Measurements from ENCODE around the gene MAP2K7.
"Not testable (repeated sequence)": the region's sequence is repeated elsewhere in the genome, so short reads cannot be mapped to it uniquely, and the experiment has no call there.

The MAP2K7 gene

GRCh38 chr19:7883105-7883504, 20.6 kb upstream of the MAP2K7 start:
- no peak for DNase-seq (ENCODE audit: low read depth, low spot score)

GRCh38 chr19:7883796-7884570, 19.7 kb upstream of the MAP2K7 start:
- no peak for DNase-seq (ENCODE audit: low read depth, low spot score)

- DNase-seq (ENCODE audit: low read depth, low spot score) = no peak
Measured at GRCh38 chr19:7885818-7886217, 17.9 kb upstream of the MAP2K7 start.

- no peak for DNase-seq (ENCODE audit: low read depth, low spot score)
Measured at GRCh38 chr19:7887408-7888144, 16.1 kb upstream of the MAP2K7 start.

GRCh38 chr19:7888145-7888825, 15.4 kb upstream of the MAP2K7 start, which contains the start of gene LRRC8E:
LRRC8E (plus strand) TSS chr19:7888510; CDS start chr19:7895604, 7,094 bp downstream.
- peak; percentile 76 for DNase-seq (ENCODE audit: low read depth, low spot score)

GRCh38 chr19:7888826-7889217, 14.9 kb upstream of the MAP2K7 start:
- no peak for DNase-seq (ENCODE audit: low read depth, low spot score)

GRCh38 chr19:7893362-7894101, 10.1 kb upstream of the MAP2K7 start:
- not testable (repeated sequence) for DNase-seq (ENCODE audit: low read depth, low spot score)

- DNase-seq (ENCODE audit: low read depth, low spot score) = peak; percentile 79
Measured at GRCh38 chr19:7894612-7895309, 8.9 kb upstream of the MAP2K7 start.

- no peak for DNase-seq (ENCODE audit: low read depth, low spot score)
Measured at GRCh38 chr19:7895565-7895964, 8.1 kb upstream of the MAP2K7 start.

GRCh38 chr19:7897292-7897691, 6.4 kb upstream of the MAP2K7 start:
- DNase-seq (ENCODE audit: low read depth, low spot score) = no peak

GRCh38 chr19:7898967-7899366, 4.7 kb upstream of the MAP2K7 start:
- DNase-seq (ENCODE audit: low read depth, low spot score) = no peak

- DNase-seq (ENCODE audit: low read depth, low spot score) = no peak
Measured at GRCh38 chr19:7899751-7900378, 3.8 kb upstream of the MAP2K7 start.

- DNase-seq (ENCODE audit: low read depth, low spot score) = no peak
Measured at GRCh38 chr19:7900401-7900870, 3.2 kb upstream of the MAP2K7 start.

GRCh38 chr19:7900931-7901330, 2.7 kb upstream of the MAP2K7 start:
- DNase-seq (ENCODE audit: low read depth, low spot score) = no peak

GRCh38 chr19:7901337-7901736, 2.3 kb upstream of the MAP2K7 start:
- DNase-seq (ENCODE audit: low read depth, low spot score) = no peak

GRCh38 chr19:7902796-7903243, 857 bp upstream of the MAP2K7 start:
- no peak for DNase-seq (ENCODE audit: low read depth, low spot score)

- DNase-seq (ENCODE audit: low read depth, low spot score) = peak; percentile 44
Measured at GRCh38 chr19:7904074-7905020, 670 bp downstream of the MAP2K7 start.

- no peak for DNase-seq (ENCODE audit: low read depth, low spot score)
Measured at GRCh38 chr19:7905268-7905667, 1.6 kb downstream of the MAP2K7 start.

GRCh38 chr19:7905859-7906258, 2.2 kb downstream of the MAP2K7 start:
- no peak for DNase-seq (ENCODE audit: low read depth, low spot score)
